M059J (cell line): Measurements from ENCODE around the gene ACTR5. TPM values are rescaled to one million over a fixed set of nuclear protein-coding genes. Genes with fewer than 3 reads are reported as not detected.

ENCODE experiments used
- DNase-seq: peaks from one replicate; pipeline ENCODE4 v3.0.0-alpha.2; 2012; ENCODE audit warnings: low read depth
- total RNA-seq: library from RNA; depleted of rRNA; stranded (reverse); fragments of >200 nt; shearing (Covaris generic); gene quantifications from 2 replicates; pipeline ENCODE4 v1.2.3, GENCODE V29; 2014; rRNA removed

ACTR5 gene
- total RNA-seq = 10.6 and 12.0 TPM in 2 replicates

GRCh38 chr20:38748097-38748860 is at the start of gene ACTR5:
Gene ACTR5, plus strand, starts transcription at chr20:38748460. Its CDS starts 19 bp downstream, at chr20:38748479.
- DNase-seq = peak; percentile 88

GRCh38 chr20:38698541-38698940 is 49.7 kb upstream of the ACTR5 start:
- no peak for DNase-seq

- no peak for DNase-seq
These were observed 48.1 kb upstream of the ACTR5 start for GRCh38 chr20:38700141-38700540.

- DNase-seq = no peak
These were observed 47.3 kb upstream of the ACTR5 start for GRCh38 chr20:38700926-38701325.

- DNase-seq = no peak
These were observed 44.7 kb upstream of the ACTR5 start for GRCh38 chr20:38703526-38703925.

GRCh38 chr20:38704136-38704535 is 44.1 kb upstream of the ACTR5 start:
- DNase-seq = no peak

GRCh38 chr20:38706509-38706908 is 41.8 kb upstream of the ACTR5 start:
- DNase-seq = no peak

GRCh38 chr20:38714308-38714707 is 34.0 kb upstream of the ACTR5 start:
- no peak for DNase-seq

GRCh38 chr20:38715646-38716045 is 32.6 kb upstream of the ACTR5 start:
- no peak for DNase-seq

- DNase-seq = no peak
These were observed 25.6 kb upstream of the ACTR5 start for GRCh38 chr20:38722683-38723016.

- peak; percentile 32 for DNase-seq
These were observed 25.0 kb upstream of the ACTR5 start for GRCh38 chr20:38723017-38723847.

- DNase-seq = no peak
These were observed 24.2 kb upstream of the ACTR5 start, which contains the start of gene SLC32A1 for GRCh38 chr20:38723848-38724625. Gene SLC32A1, plus strand, starts transcription at chr20:38724486. Its CDS starts 239 bp downstream, at chr20:38724725.

GRCh38 chr20:38724626-38725147 is 23.6 kb upstream of the ACTR5 start:
- DNase-seq = no peak

GRCh38 chr20:38725148-38725901 is 22.9 kb upstream of the ACTR5 start:
- no peak for DNase-seq

GRCh38 chr20:38725931-38726803 is 22.1 kb upstream of the ACTR5 start:
- DNase-seq = peak; percentile 62

GRCh38 chr20:38726804-38727606 is 21.3 kb upstream of the ACTR5 start:
- DNase-seq = no peak

- no peak for DNase-seq
These were observed 20.6 kb upstream of the ACTR5 start for GRCh38 chr20:38727607-38728190.

- no peak for DNase-seq
These were observed 20.0 kb upstream of the ACTR5 start for GRCh38 chr20:38728191-38728781.
